HT1080 (cell line): Measurements from ENCODE around the gene PRKG1. TPM values are rescaled to one million over a fixed set of nuclear protein-coding genes. Genes with fewer than 3 reads are reported as not detected.
A peak's percentile ranks its signal among the peaks of the same experiment; 100 is the strongest.

Experiments used
- DNase-seq: peaks from one replicate; pipeline ENCODE4 v3.0.0-alpha.2; 2015; ENCODE audit warnings: low read depth
- total RNA-seq: library from RNA; depleted of rRNA; stranded (reverse); fragments of >200 nt; shearing (Covaris generic); gene quantifications from 2 replicates; pipeline ENCODE4 v1.2.3, GENCODE V29; 2014

Gene PRKG1
- total RNA-seq, 1 experiment from 2014 or later: 3.9 TPM

GRCh38 chr10:51498424-51498823 is 424.1 kb downstream of the PRKG1 start:
- no peak for DNase-seq

DNA sequence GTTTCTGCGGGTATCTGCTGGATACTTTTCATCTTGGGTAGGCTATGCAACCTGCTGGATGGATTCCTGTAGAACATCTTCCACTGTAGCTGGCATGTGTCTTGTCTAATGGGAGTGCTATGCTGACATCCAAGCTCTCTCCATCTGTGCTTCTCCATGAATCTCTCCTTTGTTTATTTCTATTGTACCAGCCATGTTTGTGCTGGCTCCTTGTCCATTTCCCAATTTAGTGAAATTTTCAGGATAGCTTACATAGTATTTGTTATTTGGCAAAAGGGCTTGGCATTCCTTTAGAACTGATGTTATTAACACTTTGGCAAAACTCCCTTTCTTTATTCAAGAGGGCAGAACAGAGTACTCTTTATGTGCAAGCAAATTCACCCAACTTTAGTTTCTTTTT is 427.1 kb downstream of the PRKG1 start:
- DNase-seq: no peak

- DNase-seq: no peak
Measured at GRCh38 chr10:51502124-51502523, 427.8 kb downstream of the PRKG1 start.

- DNase-seq: no peak
Measured at GRCh38 chr10:51503378-51503777, 429.1 kb downstream of the PRKG1 start.

DNA sequence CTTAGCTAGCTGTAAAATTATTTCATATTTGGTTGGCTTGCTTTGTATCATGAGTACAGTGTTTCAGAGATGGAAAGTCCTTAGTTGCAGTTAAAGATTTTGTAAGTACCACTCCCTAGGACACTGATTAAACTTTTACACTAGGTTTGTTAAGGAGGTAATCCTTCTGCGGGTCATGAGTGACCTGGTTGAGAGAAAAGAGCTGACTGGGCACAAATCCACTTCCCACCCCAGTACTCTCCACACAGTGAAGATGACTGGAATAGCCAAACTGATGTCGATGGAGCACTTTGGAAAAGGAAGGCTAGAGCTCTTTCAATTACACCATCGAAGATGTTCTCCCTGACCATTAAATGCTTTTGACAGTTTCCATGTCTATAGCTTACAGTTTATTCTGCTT is 433.2 kb downstream of the PRKG1 start:
- DNase-seq: no peak

- no peak for DNase-seq
Measured at GRCh38 chr10:51508156-51508555, 433.9 kb downstream of the PRKG1 start.

- DNase-seq: no peak
Measured at GRCh38 chr10:51510231-51510630, 435.9 kb downstream of the PRKG1 start.

DNA sequence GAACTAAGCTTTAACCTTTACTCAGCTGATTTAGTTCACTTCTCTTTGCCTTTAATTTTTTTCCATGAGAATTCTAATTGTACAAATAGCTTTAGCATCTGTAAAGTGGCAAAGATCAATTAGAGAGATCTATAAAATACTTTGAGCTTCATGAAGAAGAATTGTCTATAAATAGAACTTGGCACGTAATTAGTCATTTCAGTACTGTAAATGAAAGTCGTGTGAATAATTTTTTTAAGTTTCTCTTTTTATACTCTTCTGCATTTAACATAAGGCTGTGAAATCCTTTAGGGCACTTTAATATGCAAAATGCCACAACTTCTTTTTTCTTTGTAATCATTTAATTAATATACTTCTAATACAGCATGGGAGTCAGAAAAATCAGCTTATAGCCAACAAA is 447.3 kb downstream of the PRKG1 start:
- no peak for DNase-seq

GRCh38 chr10:51522858-51523257 is 448.6 kb downstream of the PRKG1 start:
- DNase-seq: no peak

DNA sequence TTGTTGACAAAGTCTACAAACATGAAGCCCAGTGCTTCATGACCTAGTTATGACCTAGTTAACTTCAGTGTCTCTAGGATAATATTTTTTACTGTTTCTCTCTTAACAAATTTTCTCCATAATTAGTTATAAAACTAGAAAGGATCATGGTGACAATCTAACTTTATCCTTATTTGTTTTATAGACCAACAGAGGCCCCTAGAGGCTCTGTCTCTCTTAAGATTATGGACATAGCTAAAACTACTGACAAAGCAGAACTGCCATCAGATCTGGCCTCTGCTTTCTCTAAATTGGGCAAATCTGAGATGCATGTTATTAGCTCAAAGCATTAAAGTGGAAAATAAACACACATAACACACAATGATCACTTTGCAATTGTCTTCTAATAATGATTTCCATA is 449.2 kb downstream of the PRKG1 start:
- DNase-seq: no peak

- DNase-seq: peak; percentile 5
Measured at GRCh38 chr10:51524041-51524440, 449.8 kb downstream of the PRKG1 start.

- no peak for DNase-seq
Measured at GRCh38 chr10:51527522-51528219, 453.4 kb downstream of the PRKG1 start.

- no peak for DNase-seq
Measured at GRCh38 chr10:51528527-51528926, 454.2 kb downstream of the PRKG1 start.

DNA sequence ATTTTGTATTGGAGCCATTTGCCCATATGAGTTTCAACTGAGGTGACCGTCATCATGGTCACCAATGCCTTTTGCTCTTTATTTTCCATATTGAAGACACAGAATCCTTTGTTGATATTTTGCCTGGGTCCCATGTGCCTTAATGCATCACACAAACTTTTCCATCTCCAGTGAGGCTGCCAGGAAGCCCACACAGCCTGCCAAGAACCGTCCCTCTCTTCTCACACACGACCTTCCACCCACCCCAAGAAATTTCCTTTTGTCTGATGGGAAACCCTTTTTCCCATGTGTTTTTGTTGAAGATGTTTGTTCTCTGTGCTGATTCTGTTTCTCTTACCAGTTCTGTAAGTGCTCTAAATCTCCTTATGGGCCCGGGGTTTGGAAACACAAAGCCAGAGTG is 456.3 kb downstream of the PRKG1 start:
- no peak for DNase-seq

- DNase-seq: no peak
Measured at GRCh38 chr10:51532044-51532443, 457.8 kb downstream of the PRKG1 start.

DNA sequence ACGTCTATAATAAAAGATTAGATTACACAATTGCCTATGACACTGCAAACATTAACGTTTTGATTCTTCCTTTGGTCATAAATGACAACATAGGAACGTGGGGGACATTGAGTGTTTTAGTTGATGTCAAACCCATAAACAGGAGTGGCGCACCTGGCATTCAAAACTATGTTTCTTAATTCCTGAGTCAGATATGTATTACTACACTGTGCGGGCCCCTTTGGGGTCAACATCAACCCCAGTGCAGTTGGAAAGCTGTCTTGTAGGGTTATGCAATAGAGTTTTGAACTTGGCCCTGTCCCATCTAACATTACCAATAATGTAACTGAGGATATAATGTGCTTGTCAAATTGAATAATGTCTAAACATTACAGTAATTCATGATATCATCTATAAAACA is 468.6 kb downstream of the PRKG1 start:
- no peak for DNase-seq

- DNase-seq: no peak
Measured at GRCh38 chr10:51544933-51545332, 470.6 kb downstream of the PRKG1 start.

DNA sequence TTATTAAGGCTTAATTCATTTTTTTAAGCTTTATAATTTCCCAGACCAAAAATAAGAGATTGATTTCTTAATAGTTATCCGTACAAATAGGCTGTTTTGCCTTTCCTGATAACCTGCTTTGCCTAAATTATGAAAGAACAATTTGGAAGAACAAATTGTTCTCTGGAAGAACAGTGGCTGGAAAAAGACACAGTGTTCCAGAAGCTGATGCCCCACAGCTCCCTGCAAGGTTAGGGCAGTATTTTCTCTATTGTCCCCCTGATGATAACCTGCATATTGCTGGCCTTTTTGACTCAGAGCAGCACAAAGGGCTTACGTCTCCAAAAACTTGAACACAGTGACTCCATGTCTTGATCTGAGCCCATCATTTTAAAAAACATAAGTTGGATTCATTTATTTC is 473.7 kb downstream of the PRKG1 start:
- DNase-seq: no peak

GRCh38 chr10:51552879-51553278 is 478.6 kb downstream of the PRKG1 start:
- no peak for DNase-seq

- DNase-seq: no peak
Measured at GRCh38 chr10:51564896-51565510, 490.7 kb downstream of the PRKG1 start.

GRCh38 chr10:51567271-51567670 is 493.0 kb downstream of the PRKG1 start:
- no peak for DNase-seq

DNA sequence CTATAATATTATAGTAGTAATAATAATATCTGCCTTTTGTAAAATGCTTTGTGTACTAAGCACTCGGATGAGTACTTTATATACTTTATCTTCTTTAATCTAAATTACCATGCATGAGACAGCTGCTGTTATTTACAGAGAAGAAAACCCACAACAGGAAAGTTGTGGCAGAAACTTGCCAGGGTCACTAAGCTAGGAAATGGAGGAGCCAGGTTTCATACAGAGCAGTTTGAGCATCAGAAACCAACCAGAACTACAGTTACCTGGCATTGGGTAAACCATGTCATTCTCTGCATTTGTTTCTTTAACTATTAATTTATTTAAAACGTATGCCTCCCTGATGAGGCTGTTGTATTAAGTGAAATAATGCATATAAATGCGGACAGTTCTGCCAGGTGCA is 495.2 kb downstream of the PRKG1 start:
- DNase-seq: no peak
